NCI-H1436 treated with DMSO at 0.1 percent for 48 hours (cell line): Measurements from ENCODE around the gene CHST3.
"Not testable (repeated sequence)": the region's sequence is repeated elsewhere in the genome, so short reads cannot be mapped to it uniquely, and the experiment has no call there.

Source experiments
- DNase-seq: peaks from one replicate; lab custom pipeline; 2025; lab: John Stamatoyannopoulos, UW

The CHST3 gene

GRCh38 chr10:71972746-71973695, 8.8 kb downstream of the CHST3 start:
- no peak for DNase-seq

GRCh38 chr10:71973777-71974488, 9.7 kb downstream of the CHST3 start:
- DNase-seq: no peak

GRCh38 chr10:71974489-71975021, 10.4 kb downstream of the CHST3 start:
- no peak for DNase-seq

- DNase-seq: no peak
Observed at GRCh38 chr10:71975087-71975870, 11.1 kb downstream of the CHST3 start.

GRCh38 chr10:71975871-71976725, 11.9 kb downstream of the CHST3 start:
- no peak for DNase-seq

GRCh38 chr10:71977614-71977903, 13.4 kb downstream of the CHST3 start:
- not testable (repeated sequence) for DNase-seq

GRCh38 chr10:71978476-71978875, 14.3 kb downstream of the CHST3 start:
- DNase-seq: no peak

GRCh38 chr10:71978988-71979691, 14.9 kb downstream of the CHST3 start:
- no peak for DNase-seq

- DNase-seq: no peak
Observed at GRCh38 chr10:71979692-71980062, 15.5 kb downstream of the CHST3 start.

GRCh38 chr10:71980181-71981014, 16.2 kb downstream of the CHST3 start:
- no peak for DNase-seq

- no peak for DNase-seq
Observed at GRCh38 chr10:71981015-71981875, 17.1 kb downstream of the CHST3 start.

- no peak for DNase-seq
Observed at GRCh38 chr10:71981876-71982230, 17.7 kb downstream of the CHST3 start.

GRCh38 chr10:71982269-71983178, 18.3 kb downstream of the CHST3 start:
- DNase-seq: no peak

GRCh38 chr10:71984126-71984808, 20.1 kb downstream of the CHST3 start:
- DNase-seq: no peak

- no peak for DNase-seq
Observed at GRCh38 chr10:71984809-71985388, 20.7 kb downstream of the CHST3 start.

GRCh38 chr10:71985542-71986250, 21.5 kb downstream of the CHST3 start:
- no peak for DNase-seq
